Calu3 (cell line): ENCODE measurements around the gene TRDN. TPM values are rescaled to one million over a fixed set of nuclear protein-coding genes. Genes with fewer than 3 reads are reported as not detected.

Experiments
- BruUV-seq: library from RNA; stranded (reverse); fragments of 400-500 nt; replicated peaks from 2 replicates; lab custom pipeline; 2021; lab: Mats Ljungman, UMichigan
- CTCF ChIA-PET: fragments of 300-600 bp; sonication (Branson Sonifier 250); formaldehyde crosslinking; loops from one replicate; lab custom pipeline; 2022; ENCODE audit warnings: antibody characterized with exemption; lab: Charles Lee
- DNase-seq: peaks from one replicate; pipeline ENCODE4 v3.0.0; 2022
- H3K27ac Mint-ChIP-seq: one replicate; pipeline ENCODE4 v1.8.0; 2022; ENCODE audit warnings: mixed read lengths; ENCODE audit not compliant: unreplicated experiment
- H3K27me3 Mint-ChIP-seq: one replicate; pipeline ENCODE4 v1.8.0; 2022; ENCODE audit warnings: mixed read lengths; ENCODE audit not compliant: unreplicated experiment
- H3K36me3 Mint-ChIP-seq: one replicate; pipeline ENCODE4 v1.8.0; 2022; ENCODE audit warnings: mild to moderate bottlenecking, moderate library complexity, mixed read lengths; ENCODE audit not compliant: insufficient read depth, unreplicated experiment
- H3K4me1 Mint-ChIP-seq: one replicate; pipeline ENCODE4 v1.8.0; 2022; ENCODE audit warnings: mild to moderate bottlenecking, low read depth, mixed read lengths; ENCODE audit not compliant: unreplicated experiment
- H3K4me3 Mint-ChIP-seq: one replicate; pipeline ENCODE4 v1.8.0; 2022; ENCODE audit warnings: mild to moderate bottlenecking, low read depth, moderate library complexity, mixed read lengths; ENCODE audit not compliant: unreplicated experiment
- H3K9me3 Mint-ChIP-seq: one replicate; pipeline ENCODE4 v1.8.0; 2022; ENCODE audit warnings: low read depth, mixed read lengths; ENCODE audit not compliant: unreplicated experiment
- CTCF ChIP-seq: fragments of 200-600 bp; IDR thresholded peaks from one replicate; pipeline ENCODE4 v1.8.0; 2022; ENCODE audit warnings: antibody characterized with exemption; ENCODE audit not compliant: unreplicated experiment
- intact Hi-C: fragments of 100-400 bp; cut with micrococcal nuclease; formaldehyde crosslinking; loops from one replicate; pipeline ENCODE4 v1.10.0; 2022; ENCODE audit not compliant: unreplicated experiment
- total RNA-seq: library from RNA; stranded (reverse); gene quantifications from 2 replicates; pipeline ENCODE4 v1.2.3, GENCODE V29; 2022

The TRDN gene
- total RNA-seq, 1 experiment from 2014 or later, result not detected

- no peaks in the 10 kb centered on the region for H3K4me1 Mint-ChIP-seq
- no peaks in the 10 kb centered on the region for H3K9me3 Mint-ChIP-seq
- no TSS peak for BruUV-seq
- H3K27me3 Mint-ChIP-seq, result no peaks in the 10 kb centered on the region
- H3K4me3 Mint-ChIP-seq, result no peak overlapping the region
- CTCF ChIA-PET, result no interaction called here
- H3K27ac Mint-ChIP-seq, result no peak overlapping the region
- intact Hi-C loops, result no loop called here
- no peaks in the 10 kb centered on the region for H3K36me3 Mint-ChIP-seq
- DNase-seq, result no peak
- TF ChIP-seq CTCF, result no peak
Observed at GRCh38 chr6:123529058-123529457, 107.7 kb downstream of the TRDN start.

GRCh38 chr6:123527406-123527805 lies 109.3 kb downstream of the TRDN start:
- H3K9me3 Mint-ChIP-seq, result no peaks in the 10 kb centered on the region
- no peak for TF ChIP-seq CTCF
- H3K4me3 Mint-ChIP-seq, result no peak overlapping the region
- H3K27me3 Mint-ChIP-seq, result no peaks in the 10 kb centered on the region
- intact Hi-C loops, result no loop called here
- no peak for DNase-seq
- H3K27ac Mint-ChIP-seq, result no peak overlapping the region
- H3K4me1 Mint-ChIP-seq, result no peaks in the 10 kb centered on the region
- no peaks in the 10 kb centered on the region for H3K36me3 Mint-ChIP-seq
- CTCF ChIA-PET, result no interaction called here
- BruUV-seq, result no TSS peak

- H3K4me3 Mint-ChIP-seq, result no peak overlapping the region
- no peaks in the 10 kb centered on the region for H3K9me3 Mint-ChIP-seq
- no peak for TF ChIP-seq CTCF
- no peaks in the 10 kb centered on the region for H3K27me3 Mint-ChIP-seq
- intact Hi-C loops, result no loop called here
- CTCF ChIA-PET, result no interaction called here
- no peaks in the 10 kb centered on the region for H3K36me3 Mint-ChIP-seq
- no TSS peak for BruUV-seq
- no peak overlapping the region for H3K27ac Mint-ChIP-seq
- no peak for DNase-seq
- H3K4me1 Mint-ChIP-seq, result no peaks in the 10 kb centered on the region
Observed at GRCh38 chr6:123526128-123526527, 110.6 kb downstream of the TRDN start.

GRCh38 chr6:123524781-123525180 lies 112.0 kb downstream of the TRDN start:
- intact Hi-C loops, result no loop called here

More at GRCh38 chr6:123524781-123525180, 112.0 kb downstream of the TRDN start:
- no peaks in the 10 kb centered on the region for H3K36me3 Mint-ChIP-seq
- BruUV-seq, result no TSS peak
- H3K27ac Mint-ChIP-seq, result no peak overlapping the region
- TF ChIP-seq CTCF, result no peak
- H3K9me3 Mint-ChIP-seq, result no peaks in the 10 kb centered on the region
- CTCF ChIA-PET, result no interaction called here
- H3K4me3 Mint-ChIP-seq, result no peak overlapping the region
- no peaks in the 10 kb centered on the region for H3K4me1 Mint-ChIP-seq
- no peaks in the 10 kb centered on the region for H3K27me3 Mint-ChIP-seq
- DNase-seq, result no peak
